IPS-18a (cell line): ENCODE results near the gene HERPUD1.
"Not testable (repeated sequence)": the region's sequence is repeated elsewhere in the genome, so short reads cannot be mapped to it uniquely, and the experiment has no call there.

Source experiments
- H3K27ac ChIP-seq: one replicate; pipeline ENCODE4 v1.5.1; 2013; ENCODE audit warnings: low read length
- H3K27me3 ChIP-seq: one replicate; pipeline ENCODE4 v1.6.1; 2013; ENCODE audit warnings: mild to moderate bottlenecking, low read length; ENCODE audit not compliant: control insufficient read depth, insufficient read depth
- H3K36me3 ChIP-seq: one replicate; pipeline ENCODE4 v1.6.1; 2013; ENCODE audit warnings: low read depth, low read length; ENCODE audit not compliant: control insufficient read depth
- H3K4me1 ChIP-seq: one replicate; pipeline ENCODE4 v1.6.1; 2013; ENCODE audit warnings: low read depth, low read length; ENCODE audit not compliant: control insufficient read depth
- H3K4me3 ChIP-seq: one replicate; pipeline ENCODE4 v1.5.1; 2013; ENCODE audit warnings: low read length
- H3K9ac ChIP-seq: one replicate; pipeline ENCODE4 v1.6.1; 2013; ENCODE audit warnings: mild to moderate bottlenecking, low read length, moderate library complexity
- H3K9me3 ChIP-seq: one replicate; pipeline ENCODE4 v1.6.1; 2013; ENCODE audit warnings: low read depth, low read length; ENCODE audit not compliant: control insufficient read depth

Gene HERPUD1

DNA sequence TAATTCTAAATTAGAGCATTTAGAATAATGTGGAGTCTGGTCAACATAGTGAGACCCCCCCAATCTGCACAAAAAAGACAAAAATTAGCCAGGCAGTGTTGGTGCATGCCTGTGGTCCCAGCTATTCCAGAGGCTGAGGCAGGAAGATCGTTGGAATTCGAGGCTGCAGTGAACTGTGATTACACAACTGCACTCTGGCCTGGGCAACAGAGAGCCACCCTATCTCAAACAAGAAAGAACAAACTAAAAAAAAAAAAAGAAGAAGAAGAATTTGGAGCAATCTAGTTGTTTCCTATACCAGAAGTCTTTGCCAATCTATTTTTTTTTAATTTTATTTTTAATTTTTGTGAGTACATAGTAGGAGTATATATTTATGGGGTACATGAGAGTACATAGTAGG, 35.8 kb downstream of the HERPUD1 start:
- Histone ChIP-seq H3K9ac (no peak overlapping the region), H3K27me3 (no peaks in the 10 kb centered on the region), H3K9me3 (no peaks in the 10 kb centered on the region), H3K36me3 (no peaks in the 10 kb centered on the region), H3K4me3 (no peak overlapping the region), H3K4me1 (no peaks in the 10 kb centered on the region), H3K27ac (no peak overlapping the region)

DNA sequence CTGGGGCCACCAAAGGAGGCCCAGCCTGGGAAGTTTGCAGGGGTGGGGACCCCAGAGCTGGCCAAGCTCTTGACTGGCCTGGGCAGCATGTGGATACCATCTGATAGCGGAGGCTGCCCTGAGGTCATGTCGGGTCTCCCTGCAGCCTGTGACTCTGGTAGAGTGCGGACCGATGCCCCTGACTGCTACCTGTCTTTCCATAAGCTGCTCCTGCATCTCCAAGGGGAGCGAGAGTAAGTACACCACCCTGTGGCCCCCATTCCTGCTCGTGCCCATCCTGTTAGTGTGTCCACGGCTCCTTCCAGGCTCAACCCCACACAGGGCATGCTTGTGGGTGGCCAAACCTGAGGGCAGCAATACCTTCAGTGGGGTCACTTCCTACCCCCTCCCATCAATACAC, 37.8 kb downstream of the HERPUD1 start:
- Histone ChIP-seq H3K9me3 (no peaks in the 10 kb centered on the region), H3K4me3 (no peak overlapping the region), H3K27me3 (no peaks in the 10 kb centered on the region), H3K4me1 (no peaks in the 10 kb centered on the region), H3K9ac (no peak overlapping the region), H3K27ac (no peak overlapping the region), H3K36me3 (no peaks in the 10 kb centered on the region)

DNA sequence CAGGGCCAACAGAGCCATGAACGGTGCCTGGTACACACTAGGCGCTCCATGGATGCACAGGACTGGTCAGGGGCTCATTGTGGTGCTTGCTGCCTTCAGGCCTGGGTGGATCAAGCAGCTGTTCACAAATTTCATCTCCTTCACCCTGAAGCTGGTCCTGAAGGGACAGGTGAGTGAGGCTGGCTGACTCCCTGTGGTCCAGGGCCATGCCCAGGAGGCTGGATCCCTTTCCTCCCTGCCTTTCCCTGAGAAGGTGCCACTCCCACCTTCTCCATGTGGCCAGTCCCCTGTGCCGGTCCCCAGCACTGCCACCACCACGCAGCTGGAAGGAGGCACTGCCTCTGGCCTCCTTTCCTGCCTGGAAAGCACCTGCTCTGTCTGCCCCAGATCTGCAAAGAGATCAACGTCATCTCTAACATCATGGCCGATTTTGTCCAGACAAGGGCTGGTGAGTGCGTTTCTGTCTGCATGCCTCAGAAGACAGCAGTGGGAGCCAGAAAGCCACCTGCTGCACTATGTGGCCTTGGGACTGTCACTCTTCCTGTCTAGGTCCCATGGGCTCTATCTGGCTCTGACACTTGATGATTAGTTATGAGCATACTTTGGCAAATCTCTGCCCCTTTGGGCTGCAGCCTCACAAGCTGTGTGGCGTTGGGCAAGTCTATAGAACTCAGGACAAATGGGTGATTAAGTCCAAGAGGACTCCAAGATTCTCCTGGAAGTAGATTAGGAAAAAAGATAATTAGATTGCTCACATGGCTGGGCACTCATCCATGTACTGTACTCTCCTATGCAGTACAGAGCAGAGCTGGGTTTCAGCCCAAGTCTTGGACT, 39.2 kb downstream of the HERPUD1 start:
- Histone ChIP-seq H3K9ac (no peak overlapping the region), H3K4me3 (no peak overlapping the region), H3K36me3 (no peaks in the 10 kb centered on the region), H3K27me3 (no peaks in the 10 kb centered on the region), H3K27ac (no peak overlapping the region), H3K4me1 (no peaks in the 10 kb centered on the region), H3K9me3 (no peaks in the 10 kb centered on the region)

DNA sequence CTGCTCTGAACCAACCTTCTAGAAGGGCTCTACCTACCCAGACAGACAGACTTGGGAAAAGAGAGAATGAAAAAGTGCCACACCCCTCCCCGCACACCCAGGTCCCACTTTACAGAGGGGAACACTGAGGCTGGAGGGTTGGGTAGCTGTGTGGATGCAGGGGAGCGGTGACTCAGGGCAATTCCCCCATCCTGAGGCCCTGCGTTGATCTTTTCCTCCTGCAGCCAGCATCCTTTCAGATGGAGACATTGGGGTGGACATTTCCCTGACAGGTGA, 39.8 kb downstream of the HERPUD1 start:
- Histone ChIP-seq H3K9me3 (no peaks in the 10 kb centered on the region), H3K27me3 (no peaks in the 10 kb centered on the region), H3K4me1 (no peaks in the 10 kb centered on the region), H3K36me3 (no peaks in the 10 kb centered on the region), H3K9ac (no peak overlapping the region), H3K4me3 (no peak overlapping the region), H3K27ac (no peak overlapping the region)

DNA sequence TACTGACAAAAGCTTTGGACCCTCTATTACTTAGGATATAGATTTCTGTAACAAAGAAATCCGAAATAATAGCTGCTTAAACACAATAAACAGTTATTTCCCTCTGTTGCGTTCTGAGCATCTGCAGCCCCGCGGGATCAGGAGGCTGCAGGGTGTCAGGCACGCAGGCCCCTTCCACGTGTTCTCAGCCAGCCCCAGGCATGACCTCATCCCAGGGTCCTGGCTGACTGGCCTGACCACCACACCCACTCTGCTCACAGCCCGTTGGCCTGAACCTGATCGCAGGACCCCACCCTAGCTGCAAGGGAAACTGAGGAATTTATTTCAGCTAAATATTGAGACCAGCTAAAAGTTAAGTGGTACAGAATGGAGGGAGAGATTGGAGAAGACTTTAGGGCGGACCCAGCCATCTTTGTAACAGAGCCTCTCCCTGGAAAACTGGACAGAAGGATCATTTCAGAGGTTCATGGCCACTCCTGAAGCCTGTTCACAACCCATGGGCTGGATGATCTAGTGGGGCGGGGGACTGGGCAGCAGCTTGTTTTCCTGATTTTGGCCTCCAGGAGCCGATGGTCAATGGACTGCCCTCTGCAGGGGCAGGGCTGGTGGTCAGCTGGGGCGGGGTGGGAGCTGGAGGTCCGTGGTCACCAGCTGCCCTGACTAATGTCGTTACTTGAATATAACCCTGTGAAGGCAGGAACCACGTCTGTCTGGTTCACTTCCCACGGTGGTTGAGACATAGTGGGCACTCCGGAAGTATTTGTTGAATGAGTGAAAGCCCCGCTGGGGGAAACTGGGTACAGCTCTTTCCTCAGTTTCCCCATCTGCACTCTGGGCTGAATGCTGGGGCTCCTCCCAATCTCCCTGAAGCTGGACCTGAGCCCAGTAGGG, 40.7 kb downstream of the HERPUD1 start:
- no peaks in the 10 kb centered on the region for H3K9me3 ChIP-seq
- no peak overlapping the region for H3K27ac ChIP-seq
- no peaks in the 10 kb centered on the region for H3K4me1 ChIP-seq
- no peaks in the 10 kb centered on the region for H3K27me3 ChIP-seq
- no peak overlapping the region for H3K4me3 ChIP-seq
- no peak overlapping the region for H3K9ac ChIP-seq
- no peaks in the 10 kb centered on the region for H3K36me3 ChIP-seq

DNA sequence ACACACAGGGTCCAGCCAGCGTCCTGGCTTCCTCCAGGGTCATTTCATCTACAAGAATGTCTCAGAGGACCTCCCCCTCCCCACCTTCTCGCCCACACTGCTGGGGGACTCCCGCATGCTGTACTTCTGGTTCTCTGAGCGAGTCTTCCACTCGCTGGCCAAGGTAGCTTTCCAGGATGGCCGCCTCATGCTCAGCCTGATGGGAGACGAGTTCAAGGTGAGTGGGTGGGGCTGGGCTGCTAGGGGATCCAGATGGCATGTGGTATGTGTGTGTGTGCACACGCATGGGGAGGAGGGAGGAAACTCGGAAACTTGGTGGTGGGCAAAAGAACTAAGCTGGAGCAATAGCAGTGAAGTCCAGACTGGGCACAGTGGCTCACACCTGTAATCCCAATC, 41.4 kb downstream of the HERPUD1 start:
- H3K4me1 ChIP-seq: no peaks in the 10 kb centered on the region
- H3K9me3 ChIP-seq: no peaks in the 10 kb centered on the region
- H3K4me3 ChIP-seq: no peak overlapping the region
- no peak overlapping the region for H3K9ac ChIP-seq
- no peak overlapping the region for H3K27ac ChIP-seq
- H3K36me3 ChIP-seq: no peaks in the 10 kb centered on the region
- no peaks in the 10 kb centered on the region for H3K27me3 ChIP-seq

DNA sequence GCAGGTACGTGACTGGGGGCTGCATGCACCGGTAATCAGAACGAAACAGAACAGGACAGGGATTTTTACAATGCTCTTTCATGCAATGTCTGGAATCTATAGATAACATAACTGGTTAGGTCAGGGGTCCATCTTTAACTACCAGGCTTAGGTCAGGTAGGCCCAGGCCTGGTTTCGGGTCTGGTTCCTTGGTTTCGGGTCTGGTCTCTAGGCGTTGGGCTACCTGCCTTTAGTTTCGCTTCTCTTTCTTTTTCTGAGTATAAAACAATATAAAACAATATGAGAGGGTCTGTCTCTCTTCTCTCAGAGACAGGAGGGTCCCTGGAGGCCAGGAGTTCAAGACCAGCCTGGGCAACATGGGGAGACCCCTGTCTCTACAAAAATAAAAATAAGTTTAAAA, 42.0 kb downstream of the HERPUD1 start:
- H3K9ac ChIP-seq: not testable (repeated sequence)

DNA sequence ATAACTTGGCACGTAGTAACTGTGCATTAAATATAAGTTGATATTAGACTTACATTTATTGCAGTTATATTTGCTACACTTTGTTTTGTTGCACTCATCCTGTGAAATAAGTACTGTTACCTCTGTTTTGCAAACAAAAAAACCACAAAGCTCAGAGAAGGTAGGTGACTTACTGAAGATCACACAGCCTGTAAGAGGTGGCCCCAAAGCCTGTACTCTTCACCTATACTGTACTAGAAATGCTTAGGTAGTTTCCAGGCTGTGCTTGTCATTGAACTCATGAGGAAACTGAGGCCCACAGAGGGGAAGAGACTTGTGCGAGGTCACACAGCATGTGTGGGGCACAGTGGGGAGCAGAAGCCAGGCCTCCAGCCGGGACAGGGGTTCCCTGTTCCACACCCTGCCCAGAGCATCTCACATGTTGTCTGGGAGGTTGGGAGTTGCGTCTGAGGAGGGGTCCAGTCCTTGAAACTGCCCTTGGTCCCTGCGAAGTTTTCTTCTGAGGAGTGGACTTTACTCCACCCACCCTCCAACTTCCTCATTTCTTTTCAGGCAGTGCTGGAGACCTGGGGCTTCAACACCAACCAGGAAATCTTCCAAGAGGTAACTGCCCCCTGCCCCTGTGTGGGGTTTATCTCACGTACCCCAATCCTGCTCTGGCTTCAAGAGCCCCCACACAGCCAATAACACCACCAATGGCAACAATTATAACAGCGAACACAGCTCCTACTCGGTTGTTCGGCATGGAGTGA, 42.8 kb downstream of the HERPUD1 start:
- Histone ChIP-seq H3K36me3 (no peaks in the 10 kb centered on the region), H3K27ac (no peak overlapping the region), H3K9ac (no peak overlapping the region), H3K4me3 (no peak overlapping the region), H3K4me1 (no peaks in the 10 kb centered on the region), H3K27me3 (no peaks in the 10 kb centered on the region), H3K9me3 (no peaks in the 10 kb centered on the region)

More for the DNA sequence above, 42.0 kb downstream of the HERPUD1 start:
- not testable (repeated sequence) for H3K4me1 ChIP-seq, H3K27ac ChIP-seq, H3K36me3 ChIP-seq, H3K4me3 ChIP-seq, H3K27me3 ChIP-seq, H3K9me3 ChIP-seq

DNA sequence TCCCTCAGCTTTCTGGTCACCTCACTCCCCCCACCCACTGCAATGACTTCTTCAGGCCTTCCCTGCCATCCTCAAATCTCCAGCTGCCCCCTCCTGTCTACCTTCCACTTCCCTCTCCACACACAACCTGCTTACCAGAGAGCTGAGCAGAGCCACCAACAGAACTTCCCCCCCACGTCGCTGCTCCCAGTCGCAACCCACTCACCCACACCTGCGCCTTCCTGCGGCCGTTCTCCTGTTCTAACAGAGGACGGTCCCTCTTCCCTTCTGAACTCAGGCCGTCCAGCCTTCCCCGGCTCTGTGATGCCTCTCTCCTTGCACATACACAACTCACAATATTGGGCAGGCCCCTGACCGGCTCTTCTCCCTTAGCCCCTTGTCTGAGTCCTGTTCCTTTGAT, 43.8 kb downstream of the HERPUD1 start:
- no peaks in the 10 kb centered on the region for H3K27me3 ChIP-seq
- no peak overlapping the region for H3K4me3 ChIP-seq
- H3K9me3 ChIP-seq: no peaks in the 10 kb centered on the region
- H3K9ac ChIP-seq: no peak overlapping the region
- H3K36me3 ChIP-seq: no peaks in the 10 kb centered on the region
- H3K27ac ChIP-seq: no peak overlapping the region
- no peaks in the 10 kb centered on the region for H3K4me1 ChIP-seq

DNA sequence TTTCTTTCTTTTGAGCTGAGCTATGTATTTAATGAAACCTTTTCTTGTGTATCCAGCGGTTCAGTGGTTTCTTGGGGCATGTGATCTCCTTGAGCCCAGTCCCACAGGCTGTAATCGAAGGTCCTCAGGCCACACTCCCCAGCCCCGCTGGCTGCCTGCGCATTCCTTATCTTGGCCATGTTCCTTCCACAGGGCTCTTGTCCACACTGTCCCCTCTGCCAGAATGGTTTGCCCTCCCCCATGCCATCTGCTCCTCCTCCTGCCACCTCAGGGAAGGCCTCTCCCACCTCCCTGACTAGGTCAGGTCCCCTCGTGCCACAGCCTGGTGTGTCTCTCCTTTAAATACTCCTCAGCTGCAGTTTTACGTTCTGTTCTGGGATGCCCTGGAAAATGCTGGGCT, 45.3 kb downstream of the HERPUD1 start:
- no peaks in the 10 kb centered on the region for H3K9me3 ChIP-seq
- no peaks in the 10 kb centered on the region for H3K27me3 ChIP-seq
- H3K27ac ChIP-seq: no peak overlapping the region
- no peaks in the 10 kb centered on the region for H3K36me3 ChIP-seq
- no peak overlapping the region for H3K9ac ChIP-seq
- H3K4me1 ChIP-seq: no peaks in the 10 kb centered on the region
- no peak overlapping the region for H3K4me3 ChIP-seq

DNA sequence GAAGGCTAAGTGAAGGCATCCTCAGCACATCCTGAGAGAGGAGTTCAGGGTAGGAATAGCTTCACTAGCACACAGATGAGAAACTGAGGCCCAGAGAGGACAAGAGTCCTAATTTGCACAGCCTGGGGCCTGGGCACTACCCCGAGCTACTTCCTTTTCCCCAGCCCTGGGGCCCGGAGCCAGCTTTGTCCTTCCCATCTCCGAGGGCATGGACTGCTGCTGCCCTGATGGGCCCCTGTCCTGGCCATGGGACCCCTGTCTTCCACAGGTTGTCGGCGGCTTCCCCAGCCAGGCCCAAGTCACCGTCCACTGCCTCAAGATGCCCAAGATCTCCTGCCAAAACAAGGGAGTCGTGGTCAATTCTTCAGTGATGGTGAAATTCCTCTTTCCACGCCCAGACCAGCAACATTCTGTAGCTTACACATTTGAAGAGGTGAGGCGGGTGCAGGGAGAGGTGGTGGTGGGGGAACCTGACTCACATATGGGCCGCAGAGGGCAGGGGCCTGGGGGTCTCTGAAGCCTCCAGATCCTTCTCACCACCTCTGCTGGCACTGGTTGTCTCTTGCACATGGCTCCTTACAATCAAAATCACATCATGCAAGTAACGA, 46.0 kb downstream of the HERPUD1 start:
- Histone ChIP-seq H3K9ac (no peak overlapping the region), H3K4me1 (no peaks in the 10 kb centered on the region), H3K9me3 (no peaks in the 10 kb centered on the region), H3K4me3 (no peak overlapping the region), H3K36me3 (no peaks in the 10 kb centered on the region), H3K27ac (no peak overlapping the region), H3K27me3 (no peaks in the 10 kb centered on the region)
